Endothelial cell of umbilical vein (primary cell): ENCODE data around the gene LIMCH1. TPM values are rescaled to one million over a fixed set of nuclear protein-coding genes. Genes with fewer than 3 reads are reported as not detected.

Source experiments
- BruUV-seq: library from RNA; stranded (reverse); fragments of 400-500 nt; replicated peaks from 2 replicates; lab custom pipeline; 2021; lab: Mats Ljungman, UMichigan
- CTCF ChIA-PET: fragments of 300-600, 350-600 bp; sonication (Branson Sonifier 250); formaldehyde crosslinking; loops from one replicate; lab custom pipeline; 2021; ENCODE audit warnings: antibody characterized with exemption, inconsistent platforms; lab: Charles Lee
- POLR2A ChIA-PET: fragments of 300-600, 350-600 bp; sonication (Branson Sonifier 250); formaldehyde crosslinking; loops from one replicate; lab custom pipeline; 2021; ENCODE audit warnings: antibody characterized with exemption, inconsistent platforms; lab: Charles Lee
- DNase-seq: peaks from one replicate; pipeline ENCODE4 v3.0.0-alpha.2; 2011; ENCODE audit warnings: low read depth, low spot score
- FAIRE-seq: peaks from 2 replicates; lab custom pipeline; 2011; peaks lifted over from hg19 to GRCh38; lab: Jason Lieb, UNC
- H2AFZ ChIP-seq: 2 replicates; pipeline ENCODE4 v1.6.0; 2012; ENCODE audit warnings: low read depth, low read length, control low read depth, inconsistent platforms
- H3K27ac ChIP-seq: 2 replicates; pipeline ENCODE4 v1.5.1; 2011; ENCODE audit warnings: low read depth, mild to moderate bottlenecking, control low read depth, low read length, moderate library complexity; ENCODE audit not compliant: insufficient read depth
- H3K27me3 ChIP-seq, 2 experiments: 2 replicates each; pipeline versions ENCODE4 v1.6.0 to v1.6.1; 2011; ENCODE audit warnings: low read length in 2 of 2, mixed read lengths in 1 of 2; ENCODE audit not compliant: control insufficient read depth in 2 of 2, insufficient read depth in 2 of 2
- H3K36me3 ChIP-seq, 2 experiments: 2 replicates in 1 of 2; 3 replicates in 1 of 2; pipeline ENCODE4 v1.5.1; 2011; ENCODE audit warnings: low read length in 2 of 2, mild to moderate bottlenecking in 1 of 2, moderate library complexity in 1 of 2; ENCODE audit not compliant: control insufficient read depth in 2 of 2, insufficient read depth in 2 of 2; ENCODE audit errors: extremely low read depth in 1 of 2
- H3K4me1 ChIP-seq: 3 replicates; pipeline ENCODE4 v1.5.1; 2011; ENCODE audit warnings: mild to moderate bottlenecking, low read length; ENCODE audit not compliant: control insufficient read depth, insufficient read depth; ENCODE audit errors: extremely low read depth
- H3K4me2 ChIP-seq: 2 replicates; pipeline ENCODE4 v1.6.1; 2011; ENCODE audit warnings: low read length, control low read depth, mixed read lengths; ENCODE audit not compliant: insufficient read depth
- H3K4me3 ChIP-seq, 3 experiments: fragments of 200-600 bp in 1 of 3; sonication (generic), shearing (Covaris generic) in 1 of 3; replicated peaks in 1 of 3; 2 replicates each; pipeline ENCODE4 v1.5.1; 2011 to 2016; ENCODE audit warnings: control low read depth in 3 of 3, low read length in 3 of 3, mild to moderate bottlenecking in 2 of 3, inconsistent platforms in 1 of 3, low read depth in 1 of 3, moderate library complexity in 1 of 3; ENCODE audit not compliant: insufficient read depth in 1 of 3
- H3K79me2 ChIP-seq: 2 replicates; pipeline ENCODE4 v1.6.0; 2012; ENCODE audit warnings: low read length, inconsistent platforms; ENCODE audit not compliant: control insufficient read depth, insufficient read depth
- H3K9ac ChIP-seq: replicated peaks from 2 replicates; pipeline ENCODE3; 2011; ENCODE audit warnings: low read length, control low read depth; ENCODE audit not compliant: insufficient read depth; ENCODE audit errors: extremely low read depth
- H3K9me1 ChIP-seq: replicated peaks from 3 replicates; pipeline ENCODE4 v1.6.0; 2011; ENCODE audit warnings: mild to moderate bottlenecking, low read length; ENCODE audit not compliant: control insufficient read depth, insufficient read depth; ENCODE audit errors: extremely low read depth
- H3K9me3 ChIP-seq: replicated peaks from 2 replicates; pipeline ENCODE4 v1.5.1; 2012; ENCODE audit warnings: low read length, inconsistent platforms; ENCODE audit not compliant: control insufficient read depth, insufficient read depth
- H4K20me1 ChIP-seq: replicated peaks from 2 replicates; pipeline ENCODE3; 2011; ENCODE audit warnings: mild to moderate bottlenecking, low read length; ENCODE audit not compliant: control insufficient read depth, insufficient read depth; ENCODE audit errors: extremely low read depth
- CTCF ChIP-seq, 2 donors: IDR thresholded peaks; 1 replicate in 1 of 2; 2 replicates in 1 of 2; pipeline ENCODE4 v1.5.1; 2011; ENCODE audit warnings: low read length in 2 of 2, mild to moderate bottlenecking in 2 of 2, moderate library complexity in 2 of 2, control low read depth in 1 of 2, inconsistent platforms in 1 of 2, low read depth in 1 of 2; ENCODE audit not compliant: insufficient read depth in 1 of 2; ENCODE audit errors: extremely low read depth in 1 of 2
- FOS ChIP-seq: IDR thresholded peaks from 2 replicates; pipeline ENCODE4 v1.6.1; 2011; ENCODE audit warnings: mild to moderate bottlenecking, low read length, moderate library complexity, borderline replicate concordance; ENCODE audit not compliant: insufficient read depth
- JUN ChIP-seq: IDR thresholded peaks from 2 replicates; pipeline ENCODE4 v1.6.1; 2011; ENCODE audit warnings: borderline replicate concordance, low read depth; ENCODE audit not compliant: insufficient read length, insufficient read depth
- MAX ChIP-seq: IDR thresholded peaks from 2 replicates; pipeline ENCODE4 v1.6.1; 2011; ENCODE audit not compliant: insufficient read depth, insufficient read length
- MYC ChIP-seq: IDR thresholded peaks from one replicate; pipeline ENCODE4 v1.6.1; 2011; ENCODE audit warnings: mild to moderate bottlenecking, low read depth, low read length
- dilution Hi-C: fragments of 300-500 bp; cut with MboI; formaldehyde crosslinking; loops from one replicate; pipeline ENCODE4 v1.15.0; 2019; ENCODE audit warnings: low sequenced_read_pairs; ENCODE audit not compliant: extremely low pct_ligation_motif_present
- intact Hi-C: fragments of 100-400 bp; cut with micrococcal nuclease; formaldehyde crosslinking; loops from one replicate; pipeline ENCODE4 v1.10.0; 2022
- polyA plus RNA-seq, 4 experiments: library from polyadenylated mRNA; depleted of rRNA in 3 of 4; stranded (reverse) in 3 of 4; unstranded in 1 of 4; fragments of >200 nt; gene quantifications; 2 replicates each; pipeline versions ENCODE4 v1.2.1 to v1.2.3, GENCODE V29; 2011 to 2012; ENCODE audit warnings: missing spikeins in 1 of 4
- total RNA-seq: library from RNA; stranded (reverse); gene quantifications from 2 replicates; pipeline ENCODE4 v1.2.3, GENCODE V29; 2021

Gene LIMCH1
- total and polyA plus RNA-seq, 2 donors (not counting 3 experiments of a cell fraction or from before 2014, with no cell fraction given) = 14.3 to 32.8 TPM

GRCh38 chr4:41534404-41534803 lies 3.6 kb upstream of the LIMCH1 start:
- Histone ChIP-seq H2AFZ (no peak overlapping the region), H3K9me1 (no peaks in the 10 kb centered on the region), H3K27me3 (peaks cover 0 to 5% of the 10 kb centered on the region in 2 experiments), H3K36me3 (no peaks in the 10 kb centered on the region), H3K27ac (no peak overlapping the region), H4K20me1 (no peaks in the 10 kb centered on the region), H3K79me2 (no peaks in the 10 kb centered on the region), H3K4me2 (no peak overlapping the region), H3K9ac (no peak overlapping the region), H3K9me3 (no peaks in the 10 kb centered on the region), H3K4me3 (no peak overlapping the region), H3K4me1 (peaks cover 43% of the 10 kb centered on the region)
- no TSS peak for BruUV-seq
- dilution Hi-C loops = no loop called here
- DNase-seq (no peak), FAIRE-seq (no peak)
- intact Hi-C loops = loop anchor here (2.0 kb wide), 1 partner anchor 66 kb away; no protein-coding TSS in a partner anchor
- no peak for TF ChIP-seq MAX
- no peak for TF ChIP-seq MYC
- no peak for TF ChIP-seq FOS
- TF ChIP-seq JUN = no peak
- no peak for TF ChIP-seq CTCF (IDR thresholded peaks at IDR 0.05; ENCODE audit: extremely low read depth in 1 of 2, insufficient read depth in 1 of 2, low read depth in 1 of 2, low read length in 2 of 2)
- ChIA-PET CTCF (no interaction called here), POLR2A (no interaction called here)
